Activated naive CD8-positive, alpha-beta T cell treated with anti-CD3 and anti-CD28 coated beads, Interleukin-2, amount 50 U/mL, for 24 hours (primary cell): Measurements from ENCODE around the gene URAD.
"Not testable (repeated sequence)": the region's sequence is repeated elsewhere in the genome, so short reads cannot be mapped to it uniquely, and the experiment has no call there.

Source experiments
- ATAC-seq: fragments of 150-1000 bp; cut with Tn5 transposase; one replicate; pipeline ENCODE4 v1.10.0; 2021
- DNase-seq: peaks from one replicate; pipeline ENCODE4 v3.0.0; 2021
- H3K27ac Mint-ChIP-seq: one replicate; pipeline ENCODE4 v1.8.0; 2021; ENCODE audit warnings: mild to moderate bottlenecking, mixed read lengths
- H3K27me3 Mint-ChIP-seq: one replicate; pipeline ENCODE4 v1.8.0; 2021; ENCODE audit warnings: mixed read lengths
- H3K36me3 Mint-ChIP-seq: one replicate; pipeline ENCODE4 v1.8.0; 2021; ENCODE audit warnings: low read depth, mixed read lengths
- H3K4me1 Mint-ChIP-seq: one replicate; pipeline ENCODE4 v1.8.0; 2021; ENCODE audit warnings: mixed read lengths
- H3K4me3 Mint-ChIP-seq: one replicate; pipeline ENCODE4 v1.8.0; 2021; ENCODE audit warnings: mild to moderate bottlenecking, moderate library complexity, mixed read lengths
- H3K9me3 Mint-ChIP-seq: one replicate; pipeline ENCODE4 v1.8.0; 2021; ENCODE audit warnings: mixed read lengths

Gene URAD

GRCh38 chr13:27988520-27988919, at the start of gene URAD:
Gene URAD (minus strand): TSS chr13:27988693. CDS start chr13:27988637, 56 bp downstream.
- ATAC-seq, result no peak
- H3K27ac Mint-ChIP-seq, result no peak within 1 kb of the TSS

GRCh38 chr13:28037399-28037798, 48.9 kb upstream of the URAD start:
- peak; percentile 66 for ATAC-seq
- DNase-seq, result no peak
- peaks cover 7% of the 10 kb centered on the region for H3K27me3 Mint-ChIP-seq
- no peak overlapping the region for H3K27ac Mint-ChIP-seq
- H3K9me3 Mint-ChIP-seq, result no peaks in the 10 kb centered on the region
- no peak overlapping the region for H3K4me3 Mint-ChIP-seq
- H3K36me3 Mint-ChIP-seq, result no peaks in the 10 kb centered on the region
- H3K4me1 Mint-ChIP-seq, result peaks cover 11% of the 10 kb centered on the region

More at GRCh38 chr13:27988520-27988919, at the start of gene URAD:
- no peak within 1 kb of the TSS for H3K4me3 Mint-ChIP-seq
- no peaks in the 10 kb centered on the region for H3K36me3 Mint-ChIP-seq
- no peak for DNase-seq
- no peaks in the 10 kb centered on the region for H3K4me1 Mint-ChIP-seq
- no peaks in the 10 kb centered on the region for H3K9me3 Mint-ChIP-seq
- H3K27me3 Mint-ChIP-seq, result peaks cover 16% of the 10 kb centered on the region

GRCh38 chr13:28035146-28035782, 46.8 kb upstream of the URAD start:
- H3K9me3 Mint-ChIP-seq, result no peaks in the 10 kb centered on the region
- peaks cover 19% of the 10 kb centered on the region for H3K4me1 Mint-ChIP-seq
- no peak for ATAC-seq
- no peaks in the 10 kb centered on the region for H3K36me3 Mint-ChIP-seq
- H3K27ac Mint-ChIP-seq, result no peak overlapping the region
- H3K27me3 Mint-ChIP-seq, result peaks cover 6% of the 10 kb centered on the region
- DNase-seq, result no peak
- H3K4me3 Mint-ChIP-seq, result no peak overlapping the region

GRCh38 chr13:28033894-28034655, 45.6 kb upstream of the URAD start:
- no peaks in the 10 kb centered on the region for H3K36me3 Mint-ChIP-seq
- no peak overlapping the region for H3K4me3 Mint-ChIP-seq
- no peak for ATAC-seq
- peaks cover 19% of the 10 kb centered on the region for H3K4me1 Mint-ChIP-seq
- H3K9me3 Mint-ChIP-seq, result no peaks in the 10 kb centered on the region
- no peak overlapping the region for H3K27ac Mint-ChIP-seq
- DNase-seq, result no peak
- H3K27me3 Mint-ChIP-seq, result peaks cover 2% of the 10 kb centered on the region

GRCh38 chr13:28032438-28032837, 43.9 kb upstream of the URAD start:
- H3K27me3 Mint-ChIP-seq, H3K4me3 Mint-ChIP-seq, DNase-seq, H3K9me3 Mint-ChIP-seq, H3K36me3 Mint-ChIP-seq, H3K27ac Mint-ChIP-seq: not testable (repeated sequence)
- peaks cover 23% of the 10 kb centered on the region for H3K4me1 Mint-ChIP-seq
- ATAC-seq, result peak; percentile 52

- Mint-ChIP-seq H3K36me3 (no peaks in the 10 kb centered on the region), H3K4me3 (no peak overlapping the region), H3K9me3 (no peaks in the 10 kb centered on the region), H3K4me1 (peaks cover 20% of the 10 kb centered on the region), H3K27me3 (peaks cover 2% of the 10 kb centered on the region), H3K27ac (no peak overlapping the region)
- no peak for ATAC-seq
- DNase-seq, result no peak
These were observed 43.4 kb upstream of the URAD start for GRCh38 chr13:28031896-28032288.

GRCh38 chr13:28031220-28031895, 42.9 kb upstream of the URAD start:
- H3K4me3 Mint-ChIP-seq, result no peak overlapping the region
- H3K9me3 Mint-ChIP-seq, result no peaks in the 10 kb centered on the region
- peaks cover 20% of the 10 kb centered on the region for H3K4me1 Mint-ChIP-seq
- H3K36me3 Mint-ChIP-seq, result no peaks in the 10 kb centered on the region
- ATAC-seq, result no peak
- no peak overlapping the region for H3K27ac Mint-ChIP-seq
- DNase-seq, result no peak
- H3K27me3 Mint-ChIP-seq, result peaks cover 2% of the 10 kb centered on the region

GRCh38 chr13:28027607-28028364, 39.3 kb upstream of the URAD start:
- H3K9me3 Mint-ChIP-seq, result no peaks in the 10 kb centered on the region
- no peak overlapping the region for H3K27ac Mint-ChIP-seq
- H3K36me3 Mint-ChIP-seq, result no peaks in the 10 kb centered on the region
- H3K4me1 Mint-ChIP-seq, result peaks cover 17% of the 10 kb centered on the region
- DNase-seq, result no peak
- H3K27me3 Mint-ChIP-seq, result peaks cover 2% of the 10 kb centered on the region
- no peak overlapping the region for H3K4me3 Mint-ChIP-seq
- ATAC-seq, result no peak

GRCh38 chr13:28027071-28027470, 38.6 kb upstream of the URAD start:
- Mint-ChIP-seq H3K9me3 (no peaks in the 10 kb centered on the region), H3K4me3 (no peak overlapping the region), H3K27me3 (peaks cover 2% of the 10 kb centered on the region), H3K27ac (no peak overlapping the region), H3K36me3 (no peaks in the 10 kb centered on the region), H3K4me1 (peaks cover 12% of the 10 kb centered on the region)
- no peak for ATAC-seq
- no peak for DNase-seq

- H3K27ac Mint-ChIP-seq, result no peak overlapping the region
- H3K4me3 Mint-ChIP-seq, result no peak overlapping the region
- H3K36me3 Mint-ChIP-seq, result no peaks in the 10 kb centered on the region
- ATAC-seq (no peak), DNase-seq (no peak)
- no peaks in the 10 kb centered on the region for H3K9me3 Mint-ChIP-seq
- H3K27me3 Mint-ChIP-seq, result peaks cover 2% of the 10 kb centered on the region
- H3K4me1 Mint-ChIP-seq, result peaks cover 8% of the 10 kb centered on the region
These were observed 38.0 kb upstream of the URAD start for GRCh38 chr13:28026508-28026907.

- no peak overlapping the region for H3K27ac Mint-ChIP-seq
- no peak overlapping the region for H3K4me3 Mint-ChIP-seq
- no peaks in the 10 kb centered on the region for H3K9me3 Mint-ChIP-seq
- no peak for DNase-seq
- no peak for ATAC-seq
- no peaks in the 10 kb centered on the region for H3K36me3 Mint-ChIP-seq
- no peaks in the 10 kb centered on the region for H3K27me3 Mint-ChIP-seq
- peaks cover 5% of the 10 kb centered on the region for H3K4me1 Mint-ChIP-seq
These were observed 34.5 kb upstream of the URAD start for GRCh38 chr13:28022848-28023518.

GRCh38 chr13:28014301-28014700, 25.8 kb upstream of the URAD start:
- Mint-ChIP-seq H3K9me3 (no peaks in the 10 kb centered on the region), H3K27ac (no peak overlapping the region), H3K27me3 (peaks cover 6% of the 10 kb centered on the region), H3K36me3 (no peaks in the 10 kb centered on the region), H3K4me1 (peaks cover 5% of the 10 kb centered on the region), H3K4me3 (no peak overlapping the region)
- DNase-seq (no peak), ATAC-seq (no peak)

GRCh38 chr13:28013482-28013881, 25.0 kb upstream of the URAD start:
- Mint-ChIP-seq H3K27me3 (peaks cover 9% of the 10 kb centered on the region), H3K4me1 (peaks cover 5% of the 10 kb centered on the region), H3K4me3 (no peak overlapping the region), H3K27ac (no peak overlapping the region), H3K36me3 (no peaks in the 10 kb centered on the region), H3K9me3 (no peaks in the 10 kb centered on the region)
- DNase-seq (no peak), ATAC-seq (no peak)

GRCh38 chr13:28012896-28013295, 24.4 kb upstream of the URAD start:
- ATAC-seq (peak; percentile 71), DNase-seq (no peak)
- H3K27ac Mint-ChIP-seq, result no peak overlapping the region
- peaks cover 9% of the 10 kb centered on the region for H3K27me3 Mint-ChIP-seq
- no peak overlapping the region for H3K4me3 Mint-ChIP-seq
- H3K36me3 Mint-ChIP-seq, result no peaks in the 10 kb centered on the region
- no peaks in the 10 kb centered on the region for H3K9me3 Mint-ChIP-seq
- H3K4me1 Mint-ChIP-seq, result peaks cover 5% of the 10 kb centered on the region
